HG03039 (cell line): ENCODE results near the gene RPL10A.

Source experiments
- ATAC-seq: cut with Tn5 transposase; IDR thresholded peaks from one replicate; pipeline ENCODE4 v1.9.1; 2021; ENCODE audit warnings: mild to moderate bottlenecking, moderate library complexity; ENCODE audit not compliant: unreplicated experiment

The RPL10A gene

DNA sequence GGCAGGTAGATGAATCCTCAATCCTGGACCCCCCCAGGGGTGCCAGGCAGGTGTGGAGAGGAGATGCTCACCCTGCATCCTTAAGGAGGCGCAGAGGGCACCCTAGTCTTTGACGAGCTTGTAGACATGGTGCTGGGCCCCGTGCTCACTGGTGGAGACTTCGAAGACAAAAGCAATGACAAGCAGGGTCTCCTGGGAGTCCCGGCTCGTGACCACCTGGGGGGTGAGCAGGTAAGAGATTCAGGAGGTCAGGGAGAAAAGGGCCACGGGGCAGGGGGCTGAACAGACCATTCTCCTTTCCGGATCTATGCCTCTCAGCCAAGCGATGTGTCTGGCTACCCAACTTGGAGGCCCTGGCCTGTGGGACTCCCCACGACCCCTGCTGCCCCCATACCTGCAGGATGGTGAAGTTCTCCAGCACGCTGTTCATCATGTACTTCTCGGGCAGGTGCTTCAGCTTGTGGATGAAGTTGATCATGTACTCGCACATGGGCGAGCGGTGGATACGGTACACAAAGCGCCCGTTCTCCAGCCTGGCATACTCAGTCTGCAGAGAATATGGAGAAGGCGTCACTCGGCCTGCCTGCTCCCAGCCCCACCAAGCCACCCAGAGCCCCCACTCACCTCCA, 6.9 kb downstream of the RPL10A start:
- no peak for ATAC-seq

DNA sequence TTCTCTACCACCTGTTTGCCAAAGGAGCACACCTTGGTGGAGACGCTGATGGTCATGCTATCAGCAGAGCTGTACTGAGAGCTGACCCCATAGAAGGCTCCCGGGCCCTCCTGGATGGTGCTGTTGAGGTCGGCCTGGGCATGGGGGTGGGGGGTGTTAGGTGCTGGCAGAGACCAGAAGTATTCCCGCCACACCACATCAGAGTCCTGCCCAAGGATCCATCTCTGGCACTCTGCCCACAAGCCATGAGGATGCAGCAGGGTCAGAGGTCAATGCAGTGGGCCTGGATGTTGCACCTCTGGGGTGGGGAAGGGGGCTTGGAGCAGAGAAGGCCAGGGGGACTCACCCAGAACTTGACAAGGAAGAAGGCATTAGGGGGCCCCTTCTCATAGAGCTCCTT, 7.4 kb downstream of the RPL10A start:
- no peak for ATAC-seq

DNA sequence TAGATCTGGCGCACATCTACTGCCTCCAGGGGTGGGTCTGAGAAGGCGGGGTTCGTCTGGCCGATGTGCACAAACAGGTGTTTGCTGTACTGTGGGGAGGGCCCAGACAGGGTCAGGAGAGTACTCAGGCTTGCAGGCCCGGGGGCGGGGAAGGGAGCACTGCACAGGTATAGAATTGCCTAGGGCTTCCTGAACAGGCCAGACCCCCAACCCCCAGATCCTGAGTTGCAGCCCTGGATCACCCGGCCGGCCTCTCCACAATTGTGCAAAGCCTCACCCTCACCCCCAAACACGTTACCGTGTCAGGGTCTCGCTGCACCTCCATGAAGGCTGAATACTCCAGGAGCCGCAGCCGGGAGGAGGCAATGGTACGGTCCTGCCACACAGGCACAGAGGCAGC, 7.8 kb downstream of the RPL10A start:
- ATAC-seq, result no peak

DNA sequence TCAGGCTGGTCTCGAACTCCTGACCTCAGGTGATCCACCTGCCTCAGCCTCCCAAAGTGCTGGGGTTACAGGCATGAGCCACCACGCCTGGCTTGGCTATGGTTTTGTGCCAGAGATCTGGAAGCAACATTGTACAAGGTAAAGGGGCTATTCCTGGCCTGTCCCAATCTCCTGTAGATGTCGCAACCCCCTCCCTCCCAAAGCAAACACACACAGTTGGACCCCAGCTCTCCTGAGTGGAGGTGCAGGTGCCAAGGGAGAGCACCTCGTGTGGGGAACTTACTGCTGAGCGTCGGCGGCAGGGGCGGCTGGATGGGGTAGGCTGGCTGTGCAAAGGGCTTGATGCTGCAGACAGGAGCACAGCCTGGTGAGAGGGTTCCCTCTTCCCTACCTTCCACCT, 8.8 kb downstream of the RPL10A start:
- no peak for ATAC-seq

DNA sequence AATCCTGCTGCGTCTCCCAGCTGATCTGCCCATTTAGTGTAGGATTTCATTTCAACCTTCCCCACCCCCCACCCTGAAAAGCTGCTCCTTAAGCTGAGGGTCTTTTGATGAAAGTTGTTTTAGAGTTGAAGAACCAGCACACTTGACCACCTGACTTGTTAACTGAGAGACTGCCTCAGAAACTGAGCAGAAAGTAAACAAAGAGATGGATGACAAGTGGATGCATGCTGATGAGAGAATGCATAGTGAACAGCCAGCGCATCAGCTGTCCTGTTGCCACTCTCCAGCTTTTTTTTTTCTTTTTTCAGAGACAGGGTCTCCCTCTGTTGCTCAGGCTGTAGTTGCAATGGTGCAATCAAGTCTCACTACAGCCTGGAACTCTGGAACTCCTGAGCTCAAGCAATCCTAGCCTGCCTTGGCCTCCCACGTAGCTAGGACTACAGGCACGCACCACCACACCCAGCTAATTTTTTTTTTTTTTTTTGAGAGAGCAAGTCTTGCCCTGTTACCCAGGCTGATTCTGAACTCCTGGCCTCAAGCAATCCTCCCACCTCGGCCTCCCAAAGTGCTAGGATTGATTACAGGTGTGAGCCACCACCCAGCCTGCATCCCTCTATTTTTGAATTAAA, 9.5 kb downstream of the RPL10A start:
- no peak for ATAC-seq

DNA sequence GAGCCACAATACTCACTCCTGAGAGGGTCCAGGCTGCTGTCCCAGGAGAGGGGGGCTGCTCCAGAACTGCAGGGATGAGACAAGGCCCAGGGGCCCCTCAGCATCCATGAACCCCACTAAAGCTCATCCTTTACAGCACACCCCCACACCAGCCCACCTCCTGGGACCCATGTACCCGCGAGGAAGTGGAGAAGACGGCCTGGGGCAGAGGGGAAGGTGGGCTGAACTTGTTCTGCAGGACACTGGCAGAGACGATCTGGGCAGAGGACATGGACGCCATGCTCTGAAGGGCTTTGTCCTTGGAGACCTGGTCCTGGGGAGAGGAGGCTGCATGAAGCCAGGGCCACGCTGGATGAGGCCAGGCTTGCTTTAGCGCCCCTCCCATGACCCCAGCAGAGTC, 10.1 kb downstream of the RPL10A start:
- ATAC-seq, result no peak

DNA sequence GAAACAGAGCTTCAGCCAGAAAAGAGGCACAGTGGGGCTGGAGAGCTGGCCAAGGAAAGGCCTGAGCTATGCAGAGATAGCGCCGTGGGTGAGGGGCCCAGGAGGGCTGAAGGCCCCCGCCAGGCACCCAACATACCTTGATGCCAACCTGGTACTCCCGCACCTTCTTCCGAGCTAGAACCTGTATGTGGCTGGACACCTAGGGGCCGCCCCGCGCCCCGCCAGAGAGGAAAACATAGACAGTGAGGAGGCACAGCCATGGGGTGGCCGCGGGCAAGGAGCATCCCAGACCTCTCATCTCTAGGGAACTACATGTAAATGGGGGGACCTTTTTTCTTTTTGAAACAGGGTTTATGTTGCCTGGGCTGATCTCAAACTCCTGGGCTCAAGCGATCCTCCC, 12.0 kb downstream of the RPL10A start:
- ATAC-seq, result no peak

DNA sequence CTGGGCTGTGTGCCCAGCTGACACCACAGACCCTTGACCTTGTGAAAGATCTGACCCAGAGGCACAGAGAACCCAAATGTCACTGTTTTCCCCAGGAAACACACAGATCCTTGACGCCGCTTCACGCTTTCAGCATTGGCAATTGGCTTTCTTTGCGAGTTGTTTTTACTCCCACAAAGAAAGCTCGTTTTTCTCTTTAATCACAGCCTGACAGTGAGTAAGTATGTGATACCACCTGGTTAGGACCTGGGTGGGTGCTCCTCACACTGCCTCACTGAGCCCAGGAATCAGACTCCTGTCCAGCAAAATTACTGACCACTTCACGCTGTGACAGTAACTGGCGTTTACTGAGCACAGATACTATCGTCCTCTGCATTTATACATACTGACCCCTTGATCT, 13.0 kb downstream of the RPL10A start:
- no peak for ATAC-seq

DNA sequence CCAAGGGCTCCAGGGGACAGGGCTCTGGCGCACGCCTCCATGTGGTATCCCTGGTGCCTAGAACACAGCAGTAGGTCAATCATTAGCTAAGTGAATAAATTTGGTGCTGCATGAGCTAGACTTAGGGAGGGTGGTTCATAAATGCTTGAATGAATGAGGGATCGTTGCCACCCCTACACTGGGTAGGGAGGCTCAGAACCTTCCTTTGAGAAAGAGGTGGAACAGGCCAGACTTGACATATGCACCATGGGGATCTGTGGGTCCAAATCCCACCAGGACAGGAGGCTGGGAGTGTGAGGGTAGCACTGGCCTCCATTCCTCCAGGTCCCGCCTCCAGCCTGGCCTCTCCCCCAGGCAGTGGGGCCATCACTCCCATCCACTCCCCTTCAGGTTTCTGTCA, 14.9 kb downstream of the RPL10A start:
- no peak for ATAC-seq

DNA sequence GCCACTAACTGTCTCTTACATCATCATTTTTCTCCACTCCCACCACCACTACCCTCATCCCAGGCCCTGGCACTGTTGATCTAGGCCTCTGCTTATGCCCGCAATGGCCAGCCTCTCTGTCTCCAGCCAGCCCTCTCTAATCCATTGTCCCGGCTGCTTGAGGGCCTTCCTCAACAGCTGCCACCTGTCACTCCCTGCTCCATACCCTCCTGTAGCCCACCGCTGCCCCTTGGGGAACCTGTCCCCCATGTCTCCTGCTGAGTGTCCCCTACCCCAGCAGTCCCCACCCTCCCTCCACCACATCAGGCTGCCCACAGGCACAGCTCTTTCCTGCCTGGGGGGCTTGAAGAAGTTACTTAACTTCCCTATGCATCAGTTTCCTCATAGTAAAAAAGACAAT, 15.3 kb downstream of the RPL10A start:
- ATAC-seq, result no peak

DNA sequence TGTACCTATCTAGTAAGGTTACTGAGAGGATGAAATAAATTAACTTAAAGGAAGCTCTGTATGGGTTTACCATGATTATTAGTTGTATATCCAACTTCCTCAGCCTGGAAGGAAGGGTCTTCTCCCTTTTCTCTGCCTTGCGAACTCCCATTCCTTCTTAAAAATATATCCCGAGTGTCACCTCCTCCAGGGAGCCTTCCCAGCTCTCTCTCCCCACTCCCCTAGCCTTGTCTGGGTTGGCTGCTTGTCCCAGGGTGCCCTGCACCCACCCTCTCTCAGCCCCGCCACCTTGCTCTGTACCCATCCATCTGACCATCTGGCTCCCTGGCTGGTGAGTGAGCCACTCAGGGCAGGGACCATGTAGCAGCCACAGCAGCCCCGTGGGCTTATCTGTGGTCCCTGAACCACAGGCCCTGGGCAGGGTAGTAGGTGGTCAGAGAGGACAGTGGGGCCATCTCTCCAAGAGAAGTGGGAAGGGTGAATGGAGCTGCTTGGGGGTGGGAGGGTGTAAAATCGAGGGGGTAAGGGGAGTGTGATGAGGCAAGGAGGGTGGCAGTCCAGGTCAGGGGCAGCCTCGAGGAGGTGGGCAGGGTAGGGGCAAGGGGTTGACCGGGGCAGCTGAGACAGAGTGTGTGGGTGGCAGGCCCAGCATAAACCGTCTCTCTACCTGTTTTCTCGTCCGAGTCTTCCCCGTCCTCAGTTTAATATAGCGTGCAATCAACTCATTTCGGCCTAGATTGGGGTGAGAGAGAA, 15.9 kb downstream of the RPL10A start:
- no peak for ATAC-seq

DNA sequence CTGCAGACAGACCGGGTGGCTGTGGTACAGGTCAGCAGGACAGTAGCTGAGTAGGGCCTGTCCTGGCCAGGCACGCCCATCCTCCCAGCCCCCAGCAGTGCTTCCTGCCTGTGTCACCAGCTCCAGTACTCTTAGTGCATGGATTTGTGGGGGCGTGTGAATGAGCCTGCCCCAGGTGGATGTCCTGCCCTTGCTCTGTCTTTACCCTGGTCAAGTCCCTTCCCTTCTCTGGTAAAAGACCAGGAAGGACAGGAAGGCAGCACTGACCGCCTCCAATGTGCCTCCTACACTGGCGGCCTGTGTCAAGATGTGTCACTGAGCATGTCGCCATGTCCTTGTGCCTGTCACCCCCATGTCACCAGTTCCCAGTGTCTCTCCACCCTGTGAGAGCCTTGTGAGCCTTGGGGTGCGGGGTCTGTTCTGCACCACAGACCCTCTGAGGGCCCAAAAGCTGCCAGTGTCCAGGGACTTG, 16.8 kb downstream of the RPL10A start:
- ATAC-seq, result no peak

DNA sequence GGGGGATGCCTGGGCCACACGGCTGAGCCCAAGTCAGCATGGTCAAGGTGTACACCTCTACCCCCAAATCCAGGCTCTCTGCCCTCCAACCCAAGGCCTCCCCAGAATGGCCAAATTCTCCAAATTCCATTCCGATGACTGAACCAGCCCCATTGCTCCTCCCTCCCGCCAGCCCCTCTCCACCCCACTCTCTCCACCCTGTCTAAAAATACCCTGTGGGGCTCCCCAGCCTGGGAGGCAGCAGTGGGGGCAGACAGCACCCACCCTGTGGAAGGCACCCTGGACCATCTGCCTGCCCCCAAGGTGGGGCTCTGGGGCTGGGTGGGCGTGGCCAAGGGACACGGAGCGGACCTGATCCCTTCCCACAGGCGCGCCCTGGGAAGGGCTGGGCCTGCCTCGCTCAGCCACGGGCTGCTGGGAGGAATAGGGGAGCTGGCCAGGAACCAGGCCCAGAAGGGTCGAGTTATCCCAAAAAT, 17.2 kb downstream of the RPL10A start:
- ATAC-seq, result no peak

DNA sequence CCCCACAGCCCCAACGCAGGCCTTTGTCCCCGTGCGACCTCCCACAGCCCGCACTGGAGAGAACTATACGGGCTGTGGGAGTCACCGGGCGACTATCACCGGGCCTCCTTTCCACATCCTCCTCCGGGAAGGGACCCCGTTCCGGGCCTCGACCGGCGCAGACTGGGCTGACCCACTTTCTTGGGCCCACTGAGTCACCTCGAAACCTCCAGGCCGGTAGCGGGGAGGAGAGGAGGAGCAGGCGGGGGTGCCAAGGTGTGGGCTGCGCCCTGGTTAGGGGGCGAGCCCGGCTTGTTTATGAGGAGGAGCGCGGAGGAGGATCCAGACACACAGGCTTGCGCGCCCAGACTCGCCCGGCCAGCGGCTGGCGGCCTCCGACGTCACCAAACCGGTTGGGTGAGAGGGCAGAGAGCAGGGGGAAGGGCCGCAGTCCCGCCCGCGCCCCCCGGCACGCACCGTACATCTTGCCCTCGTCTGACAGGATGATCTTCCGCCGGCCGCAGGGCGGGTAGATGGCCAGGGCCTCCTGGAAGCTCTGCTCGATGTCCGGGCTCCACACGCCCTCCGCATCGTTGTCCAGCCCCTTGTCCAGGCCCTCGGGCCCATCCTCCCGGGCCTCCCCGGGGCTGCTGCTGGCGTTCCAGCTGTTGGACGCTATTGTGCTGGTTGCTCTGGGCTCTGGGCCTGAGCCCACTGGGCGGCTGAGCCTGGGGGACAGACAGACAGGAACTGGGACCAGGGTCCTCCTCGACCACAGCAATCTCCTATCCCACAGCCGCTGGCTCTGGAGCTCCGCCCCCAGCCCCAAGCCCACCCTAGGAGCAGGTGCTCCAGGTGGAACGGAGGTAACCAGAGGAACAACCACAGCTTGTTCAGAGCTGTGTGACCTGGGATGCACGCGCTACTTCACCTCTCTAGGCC, 18.1 kb downstream of the RPL10A start:
- ATAC-seq, result no peak

DNA sequence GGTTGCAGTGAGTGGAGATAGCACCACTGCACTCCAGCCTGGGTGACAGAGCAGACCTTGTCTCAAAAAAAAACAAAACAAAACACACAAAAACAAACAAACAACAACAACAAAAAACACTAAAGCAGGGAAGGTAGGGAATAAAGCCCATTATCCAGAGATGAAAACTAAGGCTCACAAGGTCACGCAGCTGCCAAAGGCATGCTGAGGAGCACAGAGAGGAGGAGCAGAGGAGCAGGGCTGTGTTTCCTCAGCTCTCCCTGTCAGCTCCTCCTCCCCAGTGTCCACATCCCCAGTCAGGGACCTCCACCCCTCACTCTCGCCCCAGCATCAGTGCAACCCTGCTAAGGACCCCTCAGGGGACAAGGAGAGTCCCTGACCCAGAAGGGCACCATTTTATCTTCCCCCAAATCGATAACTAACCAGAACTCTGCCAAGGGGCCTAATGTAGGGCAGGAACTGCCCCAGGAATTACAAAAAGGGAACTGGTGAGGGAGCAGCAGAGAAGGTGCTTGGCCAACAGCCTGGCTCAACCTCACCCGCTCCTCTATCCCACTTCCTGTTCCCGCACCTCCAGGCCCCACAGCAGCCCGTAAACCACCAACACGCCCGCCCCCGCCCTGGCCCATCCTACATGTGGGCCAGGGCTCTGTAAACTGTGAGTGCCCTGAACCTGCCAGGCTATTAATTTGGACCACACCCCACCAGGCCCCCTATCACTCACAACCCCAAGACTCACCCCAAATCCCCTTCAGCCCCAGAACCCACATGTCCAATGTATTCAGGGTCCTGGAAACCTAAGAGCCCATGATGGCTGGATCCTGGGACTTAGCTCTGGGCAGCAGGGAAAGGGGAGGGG, 19.7 kb downstream of the RPL10A start:
- ATAC-seq, result no peak

DNA sequence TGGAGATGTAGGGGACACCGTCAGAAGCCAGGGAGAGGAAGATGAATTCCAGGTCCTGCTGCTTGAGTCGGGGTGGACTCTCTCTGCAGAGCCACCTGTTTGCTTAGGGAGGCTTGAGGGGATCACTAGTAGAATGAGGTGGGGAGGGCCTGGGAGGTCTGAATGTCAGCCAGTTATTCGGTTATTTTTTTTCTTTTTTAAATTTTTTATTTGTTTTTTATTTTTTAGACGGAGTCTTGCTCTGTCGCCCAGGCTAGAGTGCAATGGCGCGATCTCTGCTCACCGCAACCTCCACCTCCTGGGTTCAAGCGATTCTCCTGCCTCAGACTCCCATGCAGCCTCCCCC, 20.3 kb downstream of the RPL10A start:
- no peak for ATAC-seq

DNA sequence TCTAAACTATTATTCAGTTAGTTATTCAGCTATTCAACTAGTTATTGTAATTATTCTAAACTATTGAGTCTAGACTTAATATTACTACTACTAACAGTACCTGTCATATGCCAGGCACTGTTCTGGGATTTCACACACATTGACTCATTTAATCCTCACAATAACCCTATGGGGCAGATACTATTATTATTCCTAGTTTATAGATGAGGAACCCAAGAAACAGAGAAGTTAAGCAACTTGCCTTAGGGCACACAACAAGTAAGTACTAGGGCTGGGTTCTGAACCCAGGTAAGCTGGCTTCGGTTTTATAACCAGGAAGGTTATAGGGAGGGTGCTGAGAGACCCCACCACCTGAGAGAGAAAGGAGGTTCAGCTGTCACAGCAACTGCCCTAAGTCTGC, 20.9 kb downstream of the RPL10A start:
- no peak for ATAC-seq

DNA sequence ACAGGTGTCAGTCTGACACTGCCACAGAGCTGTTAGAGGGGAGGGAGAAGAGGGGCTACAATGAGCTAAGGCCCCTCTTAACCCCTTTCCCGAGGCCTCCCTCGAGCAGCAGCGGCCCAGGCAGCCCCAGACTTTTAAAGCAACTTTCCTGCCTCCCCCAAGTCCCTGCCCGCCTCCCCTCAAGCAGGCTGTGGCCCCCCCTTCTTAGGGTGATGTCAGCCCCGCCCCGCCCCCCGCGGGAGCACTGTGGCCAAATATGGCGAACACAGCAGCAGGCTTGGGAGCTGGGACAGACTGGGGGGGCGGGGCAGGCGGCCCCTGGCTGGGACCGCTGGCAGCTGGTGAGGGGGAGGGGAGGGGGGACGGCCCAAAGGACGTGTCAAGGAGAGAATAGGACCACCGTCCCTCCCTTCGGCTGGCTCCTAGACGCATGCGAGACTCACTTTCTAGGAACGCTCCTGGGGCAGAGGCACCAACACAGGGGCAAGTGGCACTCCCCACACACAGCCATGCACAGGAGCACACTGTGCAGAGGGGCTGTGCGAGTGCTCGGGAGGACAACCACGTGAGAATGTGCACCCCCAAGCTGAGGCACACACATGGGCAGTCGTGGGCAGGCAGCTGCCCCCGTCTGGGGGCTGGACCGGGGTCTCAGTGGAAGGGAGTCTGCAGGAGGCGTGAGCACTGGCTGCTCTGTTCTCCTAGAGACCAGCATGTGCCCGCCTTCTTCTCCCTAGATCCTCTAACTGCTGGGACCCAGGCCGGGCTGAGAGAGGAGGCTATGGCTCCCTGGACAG, 22.0 kb downstream of the RPL10A start:
- no peak for ATAC-seq

DNA sequence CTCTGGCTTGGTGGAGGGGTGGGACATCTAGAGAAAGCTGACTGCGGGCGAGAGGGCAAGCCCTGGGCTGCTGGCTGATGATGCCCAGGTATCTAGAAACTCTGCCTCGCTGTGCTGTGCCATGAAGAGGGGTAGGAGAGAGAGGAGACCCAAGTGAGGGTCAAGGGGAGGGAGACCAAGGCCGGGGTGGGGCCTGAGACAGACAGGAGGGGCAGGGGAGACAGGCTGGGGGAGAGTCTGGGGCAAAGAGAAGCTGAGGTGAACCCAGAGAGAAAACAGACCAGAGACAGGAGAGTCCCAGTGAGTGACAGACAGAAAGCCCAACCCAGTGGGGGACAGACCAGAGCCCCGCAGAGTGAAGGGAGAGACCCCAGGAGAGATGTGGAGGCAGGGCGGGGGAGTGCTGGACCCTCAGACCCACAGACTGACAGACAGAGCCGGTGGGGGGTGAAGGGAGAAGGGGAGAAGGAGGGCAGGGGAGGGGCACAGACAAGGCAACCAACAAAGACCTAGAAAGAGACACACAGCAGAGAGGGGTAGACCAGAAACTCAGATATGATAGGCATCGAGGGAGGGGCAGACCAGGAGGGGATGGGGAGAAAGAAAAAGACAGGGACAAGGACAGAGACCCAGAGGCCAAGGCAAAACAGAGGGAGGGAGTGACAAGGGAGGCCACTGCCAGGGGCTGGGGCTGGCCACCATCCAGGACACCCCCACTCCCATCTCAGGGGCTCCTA, 22.8 kb downstream of the RPL10A start:
- no peak for ATAC-seq
